ENCODE measurements around the gene EMC10. TPM values are rescaled to one million over a fixed set of nuclear protein-coding genes. Genes with fewer than 3 reads are reported as not detected.

EMC10 gene
- total RNA-seq, 1 experiment from 2014 or later, result 61.3 TPM

GRCh38 chr19:50512999-50513745 lies 36.9 kb downstream of the EMC10 start:
- TF ChIP-seq, protein P1, sequence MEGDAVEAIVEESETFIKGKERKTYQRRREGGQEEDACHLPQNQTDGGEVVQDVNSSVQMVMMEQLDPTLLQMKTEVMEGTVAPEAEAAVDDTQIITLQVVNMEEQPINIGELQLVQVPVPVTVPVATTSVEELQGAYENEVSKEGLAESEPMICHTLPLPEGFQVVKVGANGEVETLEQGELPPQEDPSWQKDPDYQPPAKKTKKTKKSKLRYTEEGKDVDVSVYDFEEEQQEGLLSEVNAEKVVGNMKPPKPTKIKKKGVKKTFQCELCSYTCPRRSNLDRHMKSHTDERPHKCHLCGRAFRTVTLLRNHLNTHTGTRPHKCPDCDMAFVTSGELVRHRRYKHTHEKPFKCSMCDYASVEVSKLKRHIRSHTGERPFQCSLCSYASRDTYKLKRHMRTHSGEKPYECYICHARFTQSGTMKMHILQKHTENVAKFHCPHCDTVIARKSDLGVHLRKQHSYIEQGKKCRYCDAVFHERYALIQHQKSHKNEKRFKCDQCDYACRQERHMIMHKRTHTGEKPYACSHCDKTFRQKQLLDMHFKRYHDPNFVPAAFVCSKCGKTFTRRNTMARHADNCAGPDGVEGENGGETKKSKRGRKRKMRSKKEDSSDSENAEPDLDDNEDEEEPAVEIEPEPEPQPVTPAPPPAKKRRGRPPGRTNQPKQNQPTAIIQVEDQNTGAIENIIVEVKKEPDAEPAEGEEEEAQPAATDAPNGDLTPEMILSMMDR (IDR thresholded peaks at IDR 0.05; ENCODE audit: unreplicated experiment), result no peak
- Mint-ChIP-seq H3K27ac (ENCODE audit: low read depth, unreplicated experiment) (no peak overlapping the region), H3K4me1 (ENCODE audit: insufficient read depth, unreplicated experiment) (peaks cover 16% of the 10 kb centered on the region), H3K9me3 (ENCODE audit: unreplicated experiment) (no peaks in the 10 kb centered on the region), H3K4me3 (ENCODE audit: unreplicated experiment) (peak overlapping the region; percentile 7), H3K27me3 (ENCODE audit: insufficient read depth, unreplicated experiment) (no peaks in the 10 kb centered on the region), H3K36me3 (ENCODE audit: insufficient read depth, unreplicated experiment) (no peaks in the 10 kb centered on the region)
- CTCF ChIA-PET, result no interaction called here
- DNase-seq (ENCODE audit: unreplicated experiment), result no peak
- intact Hi-C loops (cut with micrococcal nuclease), result no loop called here
- POLR2A ChIA-PET, result no interaction called here
- BruUV-seq (replicated peaks), result no TSS peak

DNA sequence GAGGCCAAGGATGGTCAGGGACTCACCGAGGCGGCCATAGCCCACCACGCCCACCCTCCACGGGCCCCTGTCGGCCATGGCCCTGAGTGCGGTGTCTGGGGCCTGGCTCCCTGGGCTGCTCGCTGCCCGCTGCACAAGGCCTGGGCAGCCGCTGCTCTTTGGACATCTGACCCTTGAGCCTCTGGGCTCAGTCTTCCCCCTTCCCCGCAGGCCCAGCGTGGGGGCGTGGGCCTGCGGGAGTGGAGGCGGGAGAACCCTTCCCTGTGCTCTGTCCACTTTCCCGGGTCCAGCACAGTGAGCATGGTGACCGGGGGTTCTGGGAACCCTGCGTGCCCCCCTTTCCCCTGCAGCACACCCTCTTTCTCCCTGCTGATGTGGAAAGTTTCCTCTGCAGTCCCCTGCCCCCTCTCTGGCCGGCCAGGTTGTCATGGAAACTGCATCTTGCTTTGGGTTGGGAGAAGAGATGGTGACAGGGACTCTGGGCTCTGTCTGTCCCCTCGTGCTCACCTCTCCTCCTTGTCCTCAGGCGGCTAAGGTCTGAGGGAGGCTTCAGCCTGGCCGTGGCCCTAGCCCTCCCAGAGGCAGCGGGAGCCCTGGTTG lies 37.5 kb downstream of the EMC10 start, which contains the start of gene ASPDH:
Gene ASPDH (minus strand): TSS at position 168 of the 600 bp plus-strand sequence. CDS start 90 bp downstream, at position 78.
- Mint-ChIP-seq H3K27ac (ENCODE audit: low read depth, unreplicated experiment) (peak within 1 kb of the TSS; percentile 57), H3K27me3 (ENCODE audit: insufficient read depth, unreplicated experiment) (no peaks in the 10 kb centered on the region), H3K9me3 (ENCODE audit: unreplicated experiment) (no peaks in the 10 kb centered on the region), H3K4me1 (ENCODE audit: insufficient read depth, unreplicated experiment) (peaks cover 11% of the 10 kb centered on the region), H3K4me3 (ENCODE audit: unreplicated experiment) (peak within 1 kb of the TSS; percentile 7), H3K36me3 (ENCODE audit: insufficient read depth, unreplicated experiment) (no peaks in the 10 kb centered on the region)
- intact Hi-C loops (cut with micrococcal nuclease), result no loop called here
- CTCF ChIA-PET, result no interaction called here
- TF ChIP-seq, protein P1 (IDR thresholded peaks at IDR 0.05; ENCODE audit: unreplicated experiment), result no peak
- no TSS peak for BruUV-seq (replicated peaks)
- DNase-seq (ENCODE audit: unreplicated experiment), result no peak
- POLR2A ChIA-PET, result no interaction called here

- H3K4me3 Mint-ChIP-seq (ENCODE audit: unreplicated experiment), result no peak overlapping the region
- CTCF ChIA-PET, result no interaction called here
- POLR2A ChIA-PET, result no interaction called here
- no peaks in the 10 kb centered on the region for H3K36me3 Mint-ChIP-seq (ENCODE audit: insufficient read depth, unreplicated experiment)
- TF ChIP-seq, protein P1 (IDR thresholded peaks at IDR 0.05; ENCODE audit: unreplicated experiment), result no peak
- no peaks in the 10 kb centered on the region for H3K27me3 Mint-ChIP-seq (ENCODE audit: insufficient read depth, unreplicated experiment)
- intact Hi-C loops (cut with micrococcal nuclease), result no loop called here
- peaks cover 10% of the 10 kb centered on the region for H3K4me1 Mint-ChIP-seq (ENCODE audit: insufficient read depth, unreplicated experiment)
- DNase-seq (ENCODE audit: unreplicated experiment), result no peak
- H3K27ac Mint-ChIP-seq (ENCODE audit: low read depth, unreplicated experiment), result peak overlapping the region; percentile 57
- BruUV-seq (replicated peaks), result no TSS peak
- no peaks in the 10 kb centered on the region for H3K9me3 Mint-ChIP-seq (ENCODE audit: unreplicated experiment)
These were observed 38.2 kb downstream of the EMC10 start for GRCh38 chr19:50514346-50515167.

GRCh38 chr19:50515168-50515561 lies 38.9 kb downstream of the EMC10 start:
- no peak for DNase-seq (ENCODE audit: unreplicated experiment)
- no peaks in the 10 kb centered on the region for H3K9me3 Mint-ChIP-seq (ENCODE audit: unreplicated experiment)
- H3K4me3 Mint-ChIP-seq (ENCODE audit: unreplicated experiment), result no peak overlapping the region
- no peak overlapping the region for H3K27ac Mint-ChIP-seq (ENCODE audit: low read depth, unreplicated experiment)
- CTCF ChIA-PET, result interaction anchor here (0.6 to 1.9 kb wide), 2 partner anchors 23 to 278 kb away, joined by 5 read pairs; no protein-coding TSS in a partner anchor
- TF ChIP-seq, protein P1 (IDR thresholded peaks at IDR 0.05; ENCODE audit: unreplicated experiment), result no peak
- no peaks in the 10 kb centered on the region for H3K27me3 Mint-ChIP-seq (ENCODE audit: insufficient read depth, unreplicated experiment)
- no TSS peak for BruUV-seq (replicated peaks)
- no peaks in the 10 kb centered on the region for H3K36me3 Mint-ChIP-seq (ENCODE audit: insufficient read depth, unreplicated experiment)
- POLR2A ChIA-PET, result no interaction called here
- H3K4me1 Mint-ChIP-seq (ENCODE audit: insufficient read depth, unreplicated experiment), result peaks cover 10% of the 10 kb centered on the region
- intact Hi-C loops (cut with micrococcal nuclease), result no loop called here
